Kidney capillary endothelial cell (primary cell): Measurements from ENCODE around the gene EQTN.
"Not testable (repeated sequence)": the region's sequence is repeated elsewhere in the genome, so short reads cannot be mapped to it uniquely, and the experiment has no call there.

Experiments used
- DNase-seq: peaks from one replicate; pipeline ENCODE4 v3.0.0-alpha.2; 2018; ENCODE audit warnings: low spot score

EQTN gene

GRCh38 chr9:27293996-27294395 is 3.0 kb downstream of the EQTN start:
- no peak for DNase-seq

GRCh38 chr9:27292659-27293405 is 4.1 kb downstream of the EQTN start:
- DNase-seq = no peak

DNA sequence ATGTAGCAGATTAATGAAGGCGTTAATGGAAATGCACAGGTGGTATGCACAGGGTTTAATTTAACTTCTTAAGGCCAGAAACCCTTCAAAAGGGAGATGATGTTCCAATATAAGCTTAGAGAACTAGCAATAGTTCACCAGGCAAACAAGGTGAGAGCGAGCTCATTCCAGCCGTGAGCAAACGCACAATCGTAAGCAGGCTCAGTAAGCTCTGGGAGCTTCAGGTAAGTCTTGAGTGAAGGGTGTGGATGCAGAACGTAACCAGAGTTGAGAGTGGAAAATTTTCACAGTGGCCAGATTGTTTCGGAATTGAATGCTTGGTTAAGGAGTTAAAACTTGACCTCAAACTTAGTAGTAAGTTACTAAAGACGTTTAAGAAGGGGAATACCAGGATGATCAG is 5.7 kb downstream of the EQTN start:
- DNase-seq = no peak

GRCh38 chr9:27282269-27282668 is 14.7 kb downstream of the EQTN start:
- no peak for DNase-seq

DNA sequence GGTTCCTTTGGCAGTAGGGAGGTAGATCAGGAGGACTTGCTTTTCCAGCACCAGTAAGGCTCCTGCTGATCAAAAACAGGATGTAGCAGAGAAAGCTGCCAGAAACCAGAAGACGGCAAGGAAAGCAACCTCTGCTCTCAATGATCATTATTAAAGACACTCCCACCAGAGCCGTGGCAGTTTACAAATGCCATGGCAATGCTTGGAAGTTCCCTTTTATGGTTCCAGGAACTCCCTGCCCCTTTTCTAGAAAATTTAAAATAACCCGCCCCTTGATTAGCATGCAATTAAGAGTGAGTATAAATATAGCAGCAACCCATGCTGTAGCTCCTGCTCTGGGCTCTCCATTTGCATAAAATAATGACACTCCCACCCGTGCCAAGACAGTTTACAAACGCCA is 16.1 kb downstream of the EQTN start:
- no peak for DNase-seq

DNA sequence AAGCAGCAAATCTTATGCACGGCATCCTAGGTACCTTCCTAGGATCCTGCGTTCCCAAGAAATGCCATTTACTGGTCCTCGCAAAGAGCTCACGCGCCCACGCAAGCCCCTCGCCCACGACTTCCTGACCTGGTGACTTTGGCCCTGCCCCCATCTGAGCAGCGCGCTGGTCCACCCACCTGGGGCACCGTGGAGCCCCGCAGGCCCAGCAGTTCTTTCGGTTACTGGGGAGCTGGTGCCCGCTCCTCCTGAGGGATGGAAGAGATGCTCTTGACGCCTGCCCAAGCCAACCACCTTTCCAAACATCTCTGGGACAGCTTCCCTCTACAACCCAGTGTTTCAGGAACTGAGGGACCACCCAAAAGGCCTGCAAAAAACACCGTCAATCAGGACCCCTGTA is 16.7 kb downstream of the EQTN start:
- DNase-seq = no peak

DNA sequence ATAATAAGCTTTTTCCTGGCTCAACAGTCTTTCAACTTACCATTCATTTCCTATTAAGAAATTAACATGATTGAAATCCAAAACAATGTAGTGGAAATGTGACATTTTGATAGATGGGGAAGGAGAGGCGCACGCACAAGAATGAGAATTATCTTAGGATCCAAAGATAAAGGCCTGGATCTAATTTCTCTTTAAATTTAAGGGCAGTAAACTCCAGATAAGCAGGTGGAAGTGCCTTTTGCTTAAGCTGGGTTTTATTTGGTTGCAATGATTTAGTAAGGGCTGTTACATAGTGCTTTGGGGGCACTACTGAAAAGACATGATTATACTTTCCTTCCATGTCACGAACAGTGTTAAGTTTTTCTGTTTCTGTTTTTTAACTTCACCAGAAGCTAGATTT is 17.3 kb downstream of the EQTN start:
- DNase-seq = no peak

DNA sequence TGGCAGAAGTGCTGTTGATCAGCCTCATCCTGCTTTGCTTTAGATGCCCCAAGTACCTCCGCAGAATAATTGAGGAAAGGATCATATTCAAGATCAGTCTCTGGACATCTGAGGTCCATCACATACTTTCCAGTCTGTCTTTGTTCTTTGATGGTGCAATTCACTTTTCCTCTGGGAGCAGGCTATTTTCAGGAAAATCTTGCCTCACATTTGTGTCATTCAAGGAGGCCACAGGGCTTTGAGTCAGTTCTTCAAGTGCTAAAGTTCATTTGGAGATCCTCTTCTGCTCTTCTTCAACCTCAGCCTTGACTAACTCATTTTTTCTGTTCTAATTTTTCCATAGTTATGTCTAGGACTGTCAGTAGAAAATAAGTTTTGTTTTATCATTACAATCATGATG is 18.6 kb downstream of the EQTN start:
- DNase-seq = no peak

- DNase-seq = peak; percentile 63
These were observed 20.5 kb downstream of the EQTN start for GRCh38 chr9:27276193-27277030.

GRCh38 chr9:27273186-27273585 is 23.8 kb downstream of the EQTN start:
- no peak for DNase-seq

GRCh38 chr9:27272103-27272502 is 24.8 kb downstream of the EQTN start:
- DNase-seq = no peak

- no peak for DNase-seq
These were observed 35.3 kb downstream of the EQTN start for GRCh38 chr9:27261517-27262211.

GRCh38 chr9:27260789-27261516 is 36.0 kb downstream of the EQTN start:
- no peak for DNase-seq

- no peak for DNase-seq
These were observed 38.3 kb downstream of the EQTN start for GRCh38 chr9:27258662-27259061.

- no peak for DNase-seq
These were observed 48.2 kb downstream of the EQTN start for GRCh38 chr9:27248702-27249101.

- no peak for DNase-seq
These were observed 49.2 kb downstream of the EQTN start for GRCh38 chr9:27247756-27248155.

GRCh38 chr9:27239648-27240047 is 57.3 kb downstream of the EQTN start:
- DNase-seq = not testable (repeated sequence)
